OCI-LY7 (cell line): ENCODE measurements around the gene PATL1.

Source experiments
- EZH2phosphoT487 ChIP-seq: fragments of 200-600 bp; sonication (generic); IDR thresholded peaks from 2 replicates; pipeline ENCODE4 v1.6.1; 2018; ENCODE audit warnings: low read depth, borderline replicate concordance, mild to moderate bottlenecking, mixed run types, antibody characterized with exemption, low read length, moderate library complexity, mixed read lengths
- TF ChIP-seq, protein P1 (sequence below): fragments of 200-600 bp; sonication (generic); conservative IDR thresholded peaks from 2 replicates; pipeline ENCODE4 v1.5.1; 2014; ENCODE audit warnings: mild to moderate bottlenecking, antibody characterized with exemption, low read length, moderate library complexity, mixed read lengths

DNA sequence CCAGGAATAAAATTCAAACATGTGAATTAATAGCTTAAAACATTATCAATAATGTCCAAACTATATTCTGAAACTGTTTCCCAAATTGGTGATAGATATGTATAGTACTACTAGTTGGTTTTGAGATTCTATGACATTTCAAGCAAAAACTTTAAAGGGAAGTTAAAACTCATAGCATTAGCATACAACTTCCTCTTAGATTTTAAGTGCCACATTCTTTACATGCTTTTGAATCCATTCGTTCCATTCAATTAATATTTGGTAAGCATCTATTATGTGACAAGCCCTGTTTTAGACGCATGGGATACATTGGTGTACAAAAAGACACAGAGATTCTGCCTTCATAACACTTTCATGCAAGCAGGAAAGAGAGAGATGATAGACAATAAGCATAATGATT lies 8.9 kb downstream of the PATL1 start:
- TF ChIP-seq, protein P1, sequence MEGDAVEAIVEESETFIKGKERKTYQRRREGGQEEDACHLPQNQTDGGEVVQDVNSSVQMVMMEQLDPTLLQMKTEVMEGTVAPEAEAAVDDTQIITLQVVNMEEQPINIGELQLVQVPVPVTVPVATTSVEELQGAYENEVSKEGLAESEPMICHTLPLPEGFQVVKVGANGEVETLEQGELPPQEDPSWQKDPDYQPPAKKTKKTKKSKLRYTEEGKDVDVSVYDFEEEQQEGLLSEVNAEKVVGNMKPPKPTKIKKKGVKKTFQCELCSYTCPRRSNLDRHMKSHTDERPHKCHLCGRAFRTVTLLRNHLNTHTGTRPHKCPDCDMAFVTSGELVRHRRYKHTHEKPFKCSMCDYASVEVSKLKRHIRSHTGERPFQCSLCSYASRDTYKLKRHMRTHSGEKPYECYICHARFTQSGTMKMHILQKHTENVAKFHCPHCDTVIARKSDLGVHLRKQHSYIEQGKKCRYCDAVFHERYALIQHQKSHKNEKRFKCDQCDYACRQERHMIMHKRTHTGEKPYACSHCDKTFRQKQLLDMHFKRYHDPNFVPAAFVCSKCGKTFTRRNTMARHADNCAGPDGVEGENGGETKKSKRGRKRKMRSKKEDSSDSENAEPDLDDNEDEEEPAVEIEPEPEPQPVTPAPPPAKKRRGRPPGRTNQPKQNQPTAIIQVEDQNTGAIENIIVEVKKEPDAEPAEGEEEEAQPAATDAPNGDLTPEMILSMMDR: no peak
- no peak for TF ChIP-seq EZH2phosphoT487
